SK-N-SH (cell line): ENCODE data around the gene CX3CL1. TPM values are rescaled to one million over a fixed set of nuclear protein-coding genes. Genes with fewer than 3 reads are reported as not detected.

Experiments
- CTCF ChIA-PET: fragments of 300-600, 350-600 bp; formaldehyde crosslinking; extraction: SDS; loops from one replicate; lab custom pipeline; 2021; lab: Yijun Ruan, JAX
- POLR2A ChIA-PET: fragments of 350-600 bp; sonication (Branson Sonifier 250); formaldehyde crosslinking; extraction: SDS; loops from one replicate; lab custom pipeline; 2020; ENCODE audit warnings: antibody characterized with exemption, inconsistent platforms; lab: Yijun Ruan, JAX
- DNase-seq: peaks from one replicate; pipeline ENCODE4 v3.0.0; 2012
- H2AFZ ChIP-seq: fragments of 200-600 bp; sonication (generic); 2 replicates; pipeline ENCODE4 v1.8.1; 2016; ENCODE audit warnings: antibody characterized with exemption, mild to moderate bottlenecking, low read depth
- H3F3A ChIP-seq: fragments of 200-600 bp; sonication (generic); replicated peaks from 2 replicates; pipeline ENCODE3; 2016; ENCODE audit warnings: antibody characterized with exemption, mild to moderate bottlenecking; ENCODE audit not compliant: insufficient read depth
- H3K27ac ChIP-seq, 2 experiments: fragments of 200-500 bp in 1 of 2; fragments of 200-600 bp in 1 of 2; sonication (Bioruptor generic) in 1 of 2; sonication (generic), shearing (Covaris generic) in 1 of 2; 2 replicates each; pipeline versions ENCODE4 v1.5.1 to v1.6.1; 2014 to 2016; ENCODE audit warnings: low read depth in 2 of 2, inconsistent platforms in 1 of 2, low read length in 1 of 2, mild to moderate bottlenecking in 1 of 2, mixed read lengths in 1 of 2
- H3K27me3 ChIP-seq: fragments of 200-600 bp; sonication (generic), shearing (Covaris generic); 2 replicates; pipeline ENCODE4 v1.6.1; 2016; ENCODE audit warnings: mixed run types; ENCODE audit not compliant: insufficient read depth
- H3K36me3 ChIP-seq, 2 experiments: fragments of 200-500 bp in 1 of 2; fragments of 200-600 bp in 1 of 2; sonication (Bioruptor generic) in 1 of 2; sonication (generic) in 1 of 2; replicated peaks in 1 of 2; 2 replicates each; pipeline versions ENCODE3 to v1.5.1; 2014 to 2016; ENCODE audit warnings: low read length in 1 of 2, mild to moderate bottlenecking in 1 of 2; ENCODE audit not compliant: insufficient read depth in 2 of 2, control insufficient read depth in 1 of 2
- H3K4me1 ChIP-seq, 2 experiments: fragments of 200-500 bp in 1 of 2; fragments of 200-600 bp in 1 of 2; sonication (Bioruptor generic) in 1 of 2; sonication (generic), shearing (Covaris generic) in 1 of 2; 2 replicates each; pipeline versions ENCODE4 v1.5.1 to v1.6.1; 2014 to 2016; ENCODE audit warnings: low read depth in 1 of 2, low read length in 1 of 2, mixed run types in 1 of 2; ENCODE audit not compliant: insufficient read depth in 2 of 2, control insufficient read depth in 1 of 2
- H3K4me2 ChIP-seq: fragments of 200-600 bp; sonication (generic), shearing (Covaris generic); 2 replicates; pipeline ENCODE4 v1.6.1; 2017; ENCODE audit warnings: mixed run types
- H3K4me3 ChIP-seq, 2 experiments: fragments of 200-500 bp in 1 of 2; fragments of 200-600 bp in 1 of 2; sonication (Bioruptor generic) in 1 of 2; sonication (generic), shearing (Covaris generic) in 1 of 2; 2 replicates each; pipeline versions ENCODE4 v1.5.1 to v1.8.1; 2014 to 2016; ENCODE audit warnings: low read depth in 2 of 2, inconsistent platforms in 1 of 2, low read length in 1 of 2, mild to moderate bottlenecking in 1 of 2, mixed read lengths in 1 of 2, moderate library complexity in 1 of 2
- H3K79me2 ChIP-seq: fragments of 200-600 bp; sonication (generic); 2 replicates; pipeline ENCODE4 v1.8.1; 2017; ENCODE audit warnings: mild to moderate bottlenecking; ENCODE audit not compliant: insufficient read depth
- H3K9ac ChIP-seq: fragments of 200-600 bp; sonication (generic); 2 replicates; pipeline ENCODE4 v1.6.1; 2017; ENCODE audit warnings: mixed run types
- H3K9me2 ChIP-seq: fragments of 200-600 bp; sonication (generic); 2 replicates; pipeline ENCODE4 v1.6.1; 2017; ENCODE audit warnings: mixed run types
- H3K9me3 ChIP-seq: fragments of 200-600 bp; sonication (generic); 2 replicates; pipeline ENCODE4 v1.6.1; 2017; ENCODE audit warnings: mixed run types, mild to moderate bottlenecking, moderate library complexity
- H4K20me1 ChIP-seq: fragments of 200-600 bp; sonication (generic); 2 replicates; pipeline ENCODE4 v1.6.1; 2017; ENCODE audit warnings: mild to moderate bottlenecking, mixed run types; ENCODE audit not compliant: insufficient read depth
- ELF1 ChIP-seq: IDR thresholded peaks from 2 replicates; pipeline ENCODE4 v1.4.0; 2012
- FOXJ3 ChIP-seq: sonication (generic); formaldehyde crosslinking; IDR thresholded peaks from 2 replicates; pipeline ENCODE4 v1.5.1; 2020; ENCODE audit warnings: mild to moderate bottlenecking, missing genetic modification reagents
- JUND ChIP-seq: IDR thresholded peaks from 2 replicates; pipeline ENCODE4 v1.4.0; 2012
- MEF2A ChIP-seq: IDR thresholded peaks from 2 replicates; pipeline ENCODE4 v1.4.0; 2012; ENCODE audit warnings: low read depth, borderline replicate concordance
- NFIC ChIP-seq: IDR thresholded peaks from 2 replicates; pipeline ENCODE4 v1.4.0; 2012; ENCODE audit warnings: borderline replicate concordance
- NRF1 ChIP-seq: IDR thresholded peaks from 2 replicates; pipeline ENCODE4 v1.6.1; 2012; ENCODE audit warnings: low read depth, mild to moderate bottlenecking, low read length
- RCOR1 ChIP-seq: fragments of 150-350 bp; IDR thresholded peaks from 2 replicates; pipeline ENCODE4 v1.6.1; 2017; ENCODE audit warnings: antibody characterized with exemption, low read length
- RFX5 ChIP-seq: IDR thresholded peaks from 2 replicates; pipeline ENCODE4 v1.6.1; 2012; ENCODE audit warnings: mild to moderate bottlenecking, improper control_type of control experiment, low read length
- RXRA ChIP-seq: IDR thresholded peaks from 2 replicates; pipeline ENCODE4 v1.4.0; 2012; ENCODE audit warnings: low read depth, mild to moderate bottlenecking, borderline replicate concordance
- SMC3 ChIP-seq: IDR thresholded peaks from 2 replicates; pipeline ENCODE4 v1.6.1; 2012; ENCODE audit warnings: low read depth, low read length, improper control_type of control experiment
- WGBS: methylation state at CpG from one replicate; pipeline ENCODE4 v1.1.6; 2017; ENCODE audit warnings: low lambda C conversion rate; 5-methylcytosine and 5-hydroxymethylcytosine counted together
- polyA plus RNA-seq, 3 experiments: library from polyadenylated mRNA; depleted of rRNA; stranded (reverse); fragments of >200 nt; gene quantifications; 2 replicates each; pipeline ENCODE4 v1.2.3, GENCODE V29; 2012
- TF ChIP-seq, protein P1 (sequence below): IDR thresholded peaks from 2 replicates; pipeline ENCODE4 v1.4.0; 2012; ENCODE audit warnings: low read depth, borderline replicate concordance
- TF ChIP-seq, protein P2 (sequence below): fragments of 200-600 bp; sonication (generic); IDR thresholded peaks from 2 replicates; pipeline ENCODE4 v1.6.1; 2017; ENCODE audit warnings: antibody characterized with exemption, mild to moderate bottlenecking, moderate library complexity
- TF ChIP-seq, protein P3 (sequence below): IDR thresholded peaks from 2 replicates; pipeline ENCODE4 v1.4.0; 2012; ENCODE audit warnings: low read depth

CX3CL1 gene
- polyA plus RNA-seq, 1 of the 3 experiments (the other 2 are of a cell fraction) = 6.8 TPM

DNA sequence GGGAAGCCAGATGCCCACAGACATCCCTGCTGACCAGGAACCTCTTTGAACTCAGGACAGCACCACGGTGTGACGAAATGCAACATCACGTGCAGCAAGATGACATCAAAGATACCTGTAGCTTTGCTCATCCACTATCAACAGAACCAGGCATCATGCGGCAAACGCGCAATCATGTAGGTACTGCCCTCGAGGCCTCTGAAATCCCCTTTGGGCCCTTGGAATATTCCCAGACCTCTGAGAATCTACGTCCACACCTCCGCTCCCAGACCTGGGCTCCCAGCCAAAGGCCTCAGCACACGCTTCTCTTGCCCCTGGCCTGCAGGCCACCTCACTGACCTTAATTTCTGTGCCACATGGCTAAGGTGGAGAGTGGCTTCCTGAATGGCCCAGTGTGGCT lies 7.3 kb downstream of the CX3CL1 start (continued):
- TF ChIP-seq, protein P1, sequence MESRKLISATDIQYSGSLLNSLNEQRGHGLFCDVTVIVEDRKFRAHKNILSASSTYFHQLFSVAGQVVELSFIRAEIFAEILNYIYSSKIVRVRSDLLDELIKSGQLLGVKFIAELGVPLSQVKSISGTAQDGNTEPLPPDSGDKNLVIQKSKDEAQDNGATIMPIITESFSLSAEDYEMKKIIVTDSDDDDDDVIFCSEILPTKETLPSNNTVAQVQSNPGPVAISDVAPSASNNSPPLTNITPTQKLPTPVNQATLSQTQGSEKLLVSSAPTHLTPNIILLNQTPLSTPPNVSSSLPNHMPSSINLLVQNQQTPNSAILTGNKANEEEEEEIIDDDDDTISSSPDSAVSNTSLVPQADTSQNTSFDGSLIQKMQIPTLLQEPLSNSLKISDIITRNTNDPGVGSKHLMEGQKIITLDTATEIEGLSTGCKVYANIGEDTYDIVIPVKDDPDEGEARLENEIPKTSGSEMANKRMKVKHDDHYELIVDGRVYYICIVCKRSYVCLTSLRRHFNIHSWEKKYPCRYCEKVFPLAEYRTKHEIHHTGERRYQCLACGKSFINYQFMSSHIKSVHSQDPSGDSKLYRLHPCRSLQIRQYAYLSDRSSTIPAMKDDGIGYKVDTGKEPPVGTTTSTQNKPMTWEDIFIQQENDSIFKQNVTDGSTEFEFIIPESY = no peak
- TF ChIP-seq MEF2A = no peak
- TF ChIP-seq ELF1 = no peak

DNA sequence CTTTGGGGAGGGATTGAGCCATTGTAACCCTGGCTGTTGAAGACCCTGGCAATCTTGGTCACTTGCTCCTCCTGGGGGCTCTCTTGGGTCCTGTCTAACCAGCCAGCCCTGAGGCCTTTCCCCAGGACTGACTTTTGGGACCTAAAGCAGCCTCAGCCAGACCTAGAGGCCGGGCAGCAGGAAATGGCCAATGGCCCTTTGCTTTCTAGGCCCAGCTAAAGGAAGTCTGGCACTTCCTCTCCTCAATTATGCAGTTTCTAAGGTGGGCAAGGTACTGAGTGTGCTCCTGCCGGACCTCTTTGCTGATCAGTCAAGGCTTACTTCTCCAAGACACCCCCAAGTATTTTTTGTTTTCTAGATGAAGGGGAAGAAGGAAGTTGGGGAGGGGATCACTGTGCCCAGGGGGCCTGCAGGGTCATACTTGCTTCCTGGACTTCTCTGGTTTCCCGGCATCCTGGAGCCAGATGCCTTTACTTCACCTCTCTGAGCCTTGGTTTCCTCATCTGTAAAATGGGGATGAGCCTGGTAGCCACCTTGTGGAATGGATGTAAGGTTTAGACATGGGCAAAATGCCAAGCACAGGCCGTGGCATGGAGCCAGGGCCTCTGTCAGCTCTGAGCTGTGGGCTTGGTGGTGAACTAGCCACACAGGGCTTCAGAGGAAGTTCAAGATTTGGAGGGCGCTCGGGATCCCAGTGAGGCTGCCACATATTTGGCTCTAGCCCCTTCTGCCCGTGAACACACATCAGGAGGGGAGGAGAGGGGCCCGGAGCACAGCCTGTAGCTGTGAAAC lies 8.6 kb downstream of the CX3CL1 start:
- Histone ChIP-seq H3K27me3 (no peaks in the 10 kb centered on the region), H3K36me3 (no peaks in the 10 kb centered on the region), H3K4me3 (no peak overlapping the region), H3K9me2 (no peaks in the 10 kb centered on the region), H3K9ac (no peak overlapping the region), H3K4me2 (no peak overlapping the region), H3F3A (peaks cover 7% of the 10 kb centered on the region), H3K79me2 (no peaks in the 10 kb centered on the region), H4K20me1 (no peaks in the 10 kb centered on the region), H3K9me3 (no peaks in the 10 kb centered on the region), H3K4me1 (peaks cover 15 to 35% of the 10 kb centered on the region in 2 experiments; a peak in 3 of 4 replicates), H3K27ac (no peak overlapping the region), H2AFZ (no peak overlapping the region)
- POLR2A ChIA-PET = interaction anchor here (0.8 kb wide), 2 partner anchors 8 to 36 kb away, joined by 4 read pairs; partner anchors contain the start of gene CX3CL1
- CTCF ChIA-PET = interaction anchor here (1.3 to 2.1 kb wide), 4 partner anchors 9 to 138 kb away, joined by 3 to 17 read pairs (median 3); partner anchors contain the start of gene CX3CL1
- no peak for DNase-seq
- no peak for TF ChIP-seq RFX5
- TF ChIP-seq RCOR1 = no peak
- no peak for TF ChIP-seq NRF1
- TF ChIP-seq NFIC = peak; percentile 87
- no peak for TF ChIP-seq SMC3
- TF ChIP-seq JUND = no peak
- TF ChIP-seq MEF2A = no peak
- TF ChIP-seq, protein P2, sequence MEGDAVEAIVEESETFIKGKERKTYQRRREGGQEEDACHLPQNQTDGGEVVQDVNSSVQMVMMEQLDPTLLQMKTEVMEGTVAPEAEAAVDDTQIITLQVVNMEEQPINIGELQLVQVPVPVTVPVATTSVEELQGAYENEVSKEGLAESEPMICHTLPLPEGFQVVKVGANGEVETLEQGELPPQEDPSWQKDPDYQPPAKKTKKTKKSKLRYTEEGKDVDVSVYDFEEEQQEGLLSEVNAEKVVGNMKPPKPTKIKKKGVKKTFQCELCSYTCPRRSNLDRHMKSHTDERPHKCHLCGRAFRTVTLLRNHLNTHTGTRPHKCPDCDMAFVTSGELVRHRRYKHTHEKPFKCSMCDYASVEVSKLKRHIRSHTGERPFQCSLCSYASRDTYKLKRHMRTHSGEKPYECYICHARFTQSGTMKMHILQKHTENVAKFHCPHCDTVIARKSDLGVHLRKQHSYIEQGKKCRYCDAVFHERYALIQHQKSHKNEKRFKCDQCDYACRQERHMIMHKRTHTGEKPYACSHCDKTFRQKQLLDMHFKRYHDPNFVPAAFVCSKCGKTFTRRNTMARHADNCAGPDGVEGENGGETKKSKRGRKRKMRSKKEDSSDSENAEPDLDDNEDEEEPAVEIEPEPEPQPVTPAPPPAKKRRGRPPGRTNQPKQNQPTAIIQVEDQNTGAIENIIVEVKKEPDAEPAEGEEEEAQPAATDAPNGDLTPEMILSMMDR = no peak
- no peak for TF ChIP-seq RXRA
- TF ChIP-seq, protein P3, sequence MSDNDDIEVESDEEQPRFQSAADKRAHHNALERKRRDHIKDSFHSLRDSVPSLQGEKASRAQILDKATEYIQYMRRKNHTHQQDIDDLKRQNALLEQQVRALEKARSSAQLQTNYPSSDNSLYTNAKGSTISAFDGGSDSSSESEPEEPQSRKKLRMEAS = peak; percentile 19; the same call in 1 of the 2 replicates
- TF ChIP-seq FOXJ3 (CRISPR knock-in tag) = no peak
- WGBS = 81% methylated on average over 7 of the region's 8 CpGs
